Astrocyte (in vitro differentiated cells and primary cell): ENCODE results near the gene ALX4.

Source experiments
- CTCF ChIP-seq: IDR thresholded peaks from 2 replicates; pipeline ENCODE4 v1.5.1; 2011; ENCODE audit warnings: low read depth, mild to moderate bottlenecking, inconsistent platforms, low read length, moderate library complexity; ENCODE audit not compliant: insufficient read depth
- EZH2 ChIP-seq: IDR thresholded peaks from 2 replicates; pipeline ENCODE4 v1.6.1; 2012; ENCODE audit warnings: mild to moderate bottlenecking, low read length, inconsistent platforms; ENCODE audit not compliant: insufficient read depth

- TF ChIP-seq CTCF (no peak), EZH2 (no peak)
Observed at GRCh38 chr11:44338698-44339529, 29.0 kb upstream of the ALX4 start.
